ENCODE measurements around the gene STXBP2.

Gene STXBP2

GRCh38 chr19:7620442-7621412 lies 16.2 kb upstream of the STXBP2 start:
- H3K4me3 ChIP-seq (ENCODE audit: low read length): no peak overlapping the region
- no peak for TF ChIP-seq CTCF (conservative IDR thresholded peaks at IDR 0.05; ENCODE audit: low read depth, low read length)
- DNase-seq (ENCODE audit: low read depth): no peak

- DNase-seq (ENCODE audit: low read depth): no peak
- no peak overlapping the region for H3K4me3 ChIP-seq (ENCODE audit: low read length)
- no peak for TF ChIP-seq CTCF (conservative IDR thresholded peaks at IDR 0.05; ENCODE audit: low read depth, low read length)
Observed at GRCh38 chr19:7622933-7623685, 13.8 kb upstream of the STXBP2 start.

- no peak for DNase-seq (ENCODE audit: low read depth)
- TF ChIP-seq CTCF (conservative IDR thresholded peaks at IDR 0.05; ENCODE audit: low read depth, low read length): no peak
- H3K4me3 ChIP-seq (ENCODE audit: low read length): no peak overlapping the region
Observed at GRCh38 chr19:7623725-7624603, 12.9 kb upstream of the STXBP2 start.

GRCh38 chr19:7624810-7625209 lies 12.1 kb upstream of the STXBP2 start:
- no peak for TF ChIP-seq CTCF (conservative IDR thresholded peaks at IDR 0.05; ENCODE audit: low read depth, low read length)
- H3K4me3 ChIP-seq (ENCODE audit: low read length): no peak overlapping the region
- DNase-seq (ENCODE audit: low read depth): no peak

GRCh38 chr19:7625763-7626372 lies 11.0 kb upstream of the STXBP2 start:
- no peak for DNase-seq (ENCODE audit: low read depth)
- H3K4me3 ChIP-seq (ENCODE audit: low read length): no peak overlapping the region
- TF ChIP-seq CTCF (conservative IDR thresholded peaks at IDR 0.05; ENCODE audit: low read depth, low read length): no peak

GRCh38 chr19:7627166-7627565 lies 9.7 kb upstream of the STXBP2 start:
- no peak overlapping the region for H3K4me3 ChIP-seq (ENCODE audit: low read length)
- no peak for DNase-seq (ENCODE audit: low read depth)
- no peak for TF ChIP-seq CTCF (conservative IDR thresholded peaks at IDR 0.05; ENCODE audit: low read depth, low read length)

All from retinal pigment epithelial cell (primary cell).